HepG2 (cell line): ENCODE data around the gene PGAP3. TPM values are rescaled to one million over a fixed set of nuclear protein-coding genes. Genes with fewer than 3 reads are reported as not detected.

Experiments used
- ATAC-seq: fragments of 200-7000 bp; cut with Tn5 transposase; 3 replicates; pipeline ENCODE4 v1.9.1; 2020; ENCODE audit warnings: mild to moderate bottlenecking, moderate library complexity
- BruUV-seq: library from RNA; stranded (reverse); fragments of 400-500 nt; replicated peaks from 2 replicates; lab custom pipeline; 2021; lab: Mats Ljungman, UMichigan
- CTCF ChIA-PET: fragments of 300-600 bp; formaldehyde crosslinking; extraction: SDS; loops from one replicate; lab custom pipeline; 2021; ENCODE audit warnings: low total read pairs, inconsistent platforms, low intra/inter-chr PET ratio; lab: Yijun Ruan, JAX
- POLR2A ChIA-PET: fragments of 350-600 bp; sonication (Branson Sonifier 250); formaldehyde crosslinking; loops from one replicate; lab custom pipeline; 2020; ENCODE audit warnings: antibody characterized with exemption, inconsistent platforms; lab: Yijun Ruan, JAX
- DNase-seq: peaks from one replicate; pipeline ENCODE4 v3.0.0-alpha.2; 2015; ENCODE audit warnings: low spot score
- FAIRE-seq: peaks from 3 replicates; lab custom pipeline; 2011; peaks lifted over from hg19 to GRCh38; lab: Jason Lieb, UNC
- H2AFZ ChIP-seq: one replicate; pipeline ENCODE4 v1.6.1; 2011; ENCODE audit warnings: low read length, inconsistent platforms
- H3K27ac ChIP-seq: fragments of 300-600 bp; 3 replicates; pipeline ENCODE4 v1.8.0; 2011; ENCODE audit warnings: mixed run types, mild to moderate bottlenecking, mixed read lengths, low read length, inconsistent platforms; ENCODE audit not compliant: insufficient read depth; ENCODE audit errors: extremely low read length
- H3K27me3 ChIP-seq, 2 experiments: fragments of 200-600 bp in 1 of 2; 2 replicates in 1 of 2; 3 replicates in 1 of 2; pipeline versions ENCODE4 v1.6.0 to v1.8.0; 2011; ENCODE audit warnings: low read length in 2 of 2, mild to moderate bottlenecking in 2 of 2, moderate library complexity in 2 of 2, inconsistent platforms in 1 of 2; ENCODE audit not compliant: insufficient read depth in 2 of 2, control insufficient read depth in 1 of 2
- H3K36me3 ChIP-seq, 2 experiments: fragments of 200-600 bp in 1 of 2; replicated peaks in 1 of 2; 2 replicates in 1 of 2; 3 replicates in 1 of 2; pipeline versions ENCODE4 v1.5.1 to v1.8.0; 2011; ENCODE audit warnings: low read length in 2 of 2, inconsistent platforms in 1 of 2; ENCODE audit not compliant: insufficient read depth in 2 of 2, control insufficient read depth in 1 of 2
- H3K4me1 ChIP-seq: 2 replicates; pipeline ENCODE4 v1.5.1; 2012; ENCODE audit warnings: low read length, inconsistent platforms; ENCODE audit not compliant: insufficient read depth
- H3K4me2 ChIP-seq: 2 replicates; pipeline ENCODE4 v1.6.0; 2011; ENCODE audit warnings: low read depth, low read length, inconsistent platforms
- H3K4me3 ChIP-seq, 3 experiments: fragments of 200-600 bp in 1 of 3; sonication (generic), shearing (Covaris generic) in 1 of 3; replicated peaks in 1 of 3; 2 replicates each; pipeline ENCODE4 v1.5.1; 2011 to 2016; ENCODE audit warnings: low read length in 3 of 3, inconsistent platforms in 2 of 3, low read depth in 2 of 3, mild to moderate bottlenecking in 2 of 3, control low read depth in 1 of 3, mixed read lengths in 1 of 3; ENCODE audit not compliant: insufficient read depth in 1 of 3
- H3K79me2 ChIP-seq: one replicate; pipeline ENCODE4 v1.6.1; 2011; ENCODE audit warnings: low read length, inconsistent platforms; ENCODE audit not compliant: insufficient read depth
- H3K9ac ChIP-seq: 2 replicates; pipeline ENCODE4 v1.6.0; 2011; ENCODE audit warnings: mild to moderate bottlenecking, low read depth, low read length, inconsistent platforms; ENCODE audit not compliant: insufficient read depth
- H3K9me3 ChIP-seq: 2 replicates; pipeline ENCODE4 v1.5.1; 2012; ENCODE audit warnings: mild to moderate bottlenecking, low read length
- H4K20me1 ChIP-seq: 2 replicates; pipeline ENCODE4 v1.6.0; 2011; ENCODE audit warnings: inconsistent platforms, mild to moderate bottlenecking, low read length, moderate library complexity; ENCODE audit not compliant: insufficient read depth
- AFF4 ChIP-seq: sonication (generic); formaldehyde crosslinking; IDR thresholded peaks from 2 replicates; pipeline ENCODE4 v1.4.0; 2020; ENCODE audit warnings: missing genetic modification reagents
- ELF3 ChIP-seq: IDR thresholded peaks from 2 replicates; pipeline ENCODE4 v1.6.1; 2016; ENCODE audit warnings: missing genetic modification reagents, missing compliant biosample characterization
- EP300 ChIP-seq, 3 experiments: sonication (generic) in 1 of 3; formaldehyde crosslinking in 1 of 3; IDR thresholded peaks; 2 replicates each; pipeline versions ENCODE4 v1.5.1 to v1.6.1; 2011 to 2020; ENCODE audit warnings: low read depth in 2 of 3, low read length in 2 of 3, borderline replicate concordance in 1 of 3, improper control_type of control experiment in 1 of 3, mild to moderate bottlenecking in 1 of 3, missing genetic modification reagents in 1 of 3, moderate library complexity in 1 of 3
- FOXO4 ChIP-seq: sonication (generic); formaldehyde crosslinking; conservative IDR thresholded peaks from 2 replicates; pipeline ENCODE4 v1.8.1; 2023; ENCODE audit warnings: missing genetic modification reagents
- HIVEP1 ChIP-seq: sonication (generic); formaldehyde crosslinking; IDR thresholded peaks from 2 replicates; pipeline ENCODE4 v1.4.0; 2020; ENCODE audit warnings: mild to moderate bottlenecking, missing genetic modification reagents
- HMGA1 ChIP-seq: sonication (generic); formaldehyde crosslinking; conservative IDR thresholded peaks from 2 replicates; pipeline ENCODE4 v1.4.0; 2020; ENCODE audit warnings: missing genetic modification reagents
- MIER3 ChIP-seq: IDR thresholded peaks from 2 replicates; pipeline ENCODE4 v1.6.1; 2016; ENCODE audit warnings: missing compliant biosample characterization, borderline replicate concordance
- MXD4 ChIP-seq: IDR thresholded peaks from 2 replicates; pipeline ENCODE4 v1.6.1; 2016; ENCODE audit warnings: mild to moderate bottlenecking, missing biosample characterization, missing genetic modification reagents
- NKX3-1 ChIP-seq: sonication (generic); formaldehyde crosslinking; IDR thresholded peaks from 2 replicates; pipeline ENCODE4 v1.5.0; 2020; ENCODE audit warnings: missing genetic modification reagents
- PITX1 ChIP-seq: sonication (generic); formaldehyde crosslinking; IDR thresholded peaks from 2 replicates; pipeline ENCODE4 v1.5.1; 2020; ENCODE audit warnings: mild to moderate bottlenecking, missing genetic modification reagents
- RNF2 ChIP-seq: fragments of 450-650 bp; conservative IDR thresholded peaks from 2 replicates; pipeline ENCODE4 v1.6.1; 2016; ENCODE audit warnings: low read depth
- TBX2 ChIP-seq: sonication (generic); formaldehyde crosslinking; IDR thresholded peaks from 2 replicates; pipeline ENCODE4 v1.5.0; 2020; ENCODE audit warnings: missing genetic modification reagents, mild to moderate bottlenecking, borderline replicate concordance
- THAP9 ChIP-seq: sonication (generic); formaldehyde crosslinking; IDR thresholded peaks from 2 replicates; pipeline ENCODE4; 2020; ENCODE audit warnings: missing genetic modification reagents, mild to moderate bottlenecking, borderline replicate concordance
- ZNF160 ChIP-seq: sonication (generic); formaldehyde crosslinking; IDR thresholded peaks from 2 replicates; pipeline ENCODE4 v1.8.0; 2022; ENCODE audit warnings: mild to moderate bottlenecking, inconsistent platforms, missing genetic modification reagents
- ZNF224 ChIP-seq: sonication (generic); formaldehyde crosslinking; IDR thresholded peaks from 2 replicates; pipeline ENCODE4 v1.5.0; 2020; ENCODE audit warnings: mild to moderate bottlenecking, missing genetic modification reagents
- ZNF615 ChIP-seq: sonication (generic); formaldehyde crosslinking; IDR thresholded peaks from 2 replicates; pipeline ENCODE4 v1.5.0; 2020; ENCODE audit warnings: mild to moderate bottlenecking, missing genetic modification reagents, borderline replicate concordance
- ZNF678 ChIP-seq: sonication (generic); formaldehyde crosslinking; IDR thresholded peaks from 2 replicates; pipeline ENCODE4 v1.4.0; 2020; ENCODE audit warnings: mild to moderate bottlenecking, missing genetic modification reagents
- ZNF782 ChIP-seq: sonication (generic); formaldehyde crosslinking; IDR thresholded peaks from 2 replicates; pipeline ENCODE4 v1.4.0; 2020; ENCODE audit warnings: missing genetic modification reagents, mild to moderate bottlenecking, borderline replicate concordance
- WGBS: methylation state at CpG from one replicate; pipeline ENCODE4 v1.1.6; 2017; ENCODE audit warnings: low lambda C conversion rate; 5-methylcytosine and 5-hydroxymethylcytosine counted together
- in situ Hi-C: cut with HindIII; loops from 2 replicates; pipeline ENCODE4 v1.10.0; 2017; ENCODE audit warnings: low pct_unique_long_range_greater_than_20kb; ENCODE audit not compliant: extremely low pct_ligation_motif_present
- intact Hi-C: fragments of 100-400 bp; cut with micrococcal nuclease; formaldehyde crosslinking; loops from one replicate; pipeline ENCODE4 v1.10.0; 2022; ENCODE audit not compliant: unreplicated experiment
- polyA plus RNA-seq, 8 experiments: library from polyadenylated mRNA; depleted of rRNA in 3 of 8; stranded (reverse) in 7 of 8; unstranded in 1 of 8; fragments of >200 nt; fragmentation: Illumina TruSeq in 4 of 8; extraction: Trizol in 4 of 8; gene quantifications; 2 replicates each; pipeline versions ENCODE4 v1.2.1 to v1.2.3, GENCODE V29; 2011 to 2016; ENCODE audit warnings: low read depth in 4 of 8, missing spikeins in 1 of 8, mixed read lengths in 1 of 8; ENCODE audit not compliant: insufficient read depth in 1 of 8
- total RNA-seq, 5 experiments: library from RNA; depleted of rRNA; stranded (reverse); fragments of >200 nt; fragmentation: Illumina TruSeq; extraction: Trizol; gene quantifications; 2 replicates each; pipeline ENCODE4 v1.2.3, GENCODE V29; 2016; ENCODE audit warnings: low read depth in 1 of 5

Gene PGAP3
- total and polyA plus RNA-seq, 2 of the 13 experiments (the other 11 are each of a cell fraction or from before 2014, with no cell fraction given) = 11.9 to 14.6 TPM

GRCh38 chr17:39706383-39706782, 18.5 kb upstream of the PGAP3 start:
- in situ Hi-C loops (no loop called here), intact Hi-C loops (no loop called here)
- no peaks in the 10 kb centered on the region for H3K27me3 ChIP-seq
- ATAC-seq = no peak
- H3K4me3 ChIP-seq = no peak overlapping the region
- ChIA-PET CTCF (no interaction called here), POLR2A (interaction anchor here (1.0 to 3.0 kb wide), 2 partner anchors 24 to 31 kb away, joined by 4 to 8 read pairs; partner anchors contain the start of genes GRB7 and MIEN1)
- no peak overlapping the region for H3K4me2 ChIP-seq
- H3K9me3 ChIP-seq = no peaks in the 10 kb centered on the region
- peaks cover 46% of the 10 kb centered on the region for H3K4me1 ChIP-seq
- H4K20me1 ChIP-seq = peaks cover 14% of the 10 kb centered on the region; the same call in 1 of the 2 replicates
- 98% methylated on average over 8 of the region's 8 CpGs for WGBS
- H3K79me2 ChIP-seq = peaks cover 39% of the 10 kb centered on the region
- BruUV-seq = no TSS peak
- peaks cover 39 to 50% of the 10 kb centered on the region in 2 experiments for H3K36me3 ChIP-seq
- no peak overlapping the region for H2AFZ ChIP-seq
- FAIRE-seq = no peak
- H3K27ac ChIP-seq = no peak overlapping the region
- DNase-seq = no peak
- H3K9ac ChIP-seq = no peak overlapping the region
- TF ChIP-seq MXD4 (CRISPR knock-in tag) (no peak), ZNF615 (CRISPR knock-in tag) (no peak), RNF2 (no peak), THAP9 (no peak), ZNF160 (CRISPR knock-in tag) (no peak), FOXO4 (CRISPR knock-in tag) (no peak), EP300 (IDR thresholded peaks at IDR 0.05; ENCODE audit: low read depth in 2 of 2, low read length in 2 of 2) (no peak), EP300 (CRISPR knock-in tag; IDR thresholded peaks at IDR 0.05; ENCODE audit: borderline replicate concordance) (no peak), MIER3 (CRISPR knock-in tag) (no peak), NKX3-1 (CRISPR knock-in tag) (no peak), ZNF224 (CRISPR knock-in tag) (no peak), ELF3 (CRISPR knock-in tag) (no peak), ZNF678 (CRISPR knock-in tag) (no peak), PITX1 (CRISPR knock-in tag) (no peak), HIVEP1 (no peak), TBX2 (CRISPR knock-in tag) (no peak), AFF4 (no peak), ZNF782 (CRISPR knock-in tag) (no peak), HMGA1 (CRISPR knock-in tag) (no peak)
